Neural progenitor cell (in vitro differentiated cells): Measurements from ENCODE around the gene TRIM69. TPM values are rescaled to one million over a fixed set of nuclear protein-coding genes. Genes with fewer than 3 reads are reported as not detected.
"Not testable (repeated sequence)": the region's sequence is repeated elsewhere in the genome, so short reads cannot be mapped to it uniquely, and the experiment has no call there.

ENCODE experiments used
- DNase-seq: peaks from one replicate; pipeline ENCODE4 v3.0.0-alpha.2; 2016; ENCODE audit warnings: low spot score
- H2AFZ ChIP-seq: fragments of 200-600 bp; sonication (generic); replicated peaks from 2 replicates; pipeline ENCODE4 v1.6.1; 2016; ENCODE audit warnings: antibody characterized with exemption
- H3F3A ChIP-seq: fragments of 200-600 bp; sonication (generic); 2 replicates; pipeline ENCODE4 v1.6.1; 2016; ENCODE audit warnings: antibody characterized with exemption, low read depth
- H3K27ac ChIP-seq: fragments of 200-600 bp; sonication (generic); 2 replicates; pipeline ENCODE4 v1.5.1; 2016; ENCODE audit warnings: mild to moderate bottlenecking
- H3K27me3 ChIP-seq: fragments of 200-600 bp; sonication (generic); 2 replicates; pipeline ENCODE4 v1.6.1; 2016; ENCODE audit warnings: mild to moderate bottlenecking, moderate library complexity
- H3K36me3 ChIP-seq: fragments of 200-600 bp; sonication (generic); 2 replicates; pipeline ENCODE4 v1.5.1; 2016
- H3K4me1 ChIP-seq: fragments of 200-600 bp; sonication (generic); 2 replicates; pipeline ENCODE4 v1.6.1; 2016; ENCODE audit warnings: mixed run types
- H3K4me2 ChIP-seq: fragments of 200-600 bp; sonication (generic); 2 replicates; pipeline ENCODE4 v1.6.1; 2016
- H3K4me3 ChIP-seq: fragments of 200-600 bp; sonication (generic); 2 replicates; pipeline ENCODE4 v1.5.1; 2016
- H3K79me2 ChIP-seq: fragments of 200-600 bp; sonication (generic); 2 replicates; pipeline ENCODE4 v1.6.1; 2016; ENCODE audit warnings: low read depth
- H3K9ac ChIP-seq: fragments of 200-600 bp; sonication (generic); 2 replicates; pipeline ENCODE4 v1.6.1; 2016
- H3K9me3 ChIP-seq: fragments of 200-600 bp; sonication (generic); 2 replicates; pipeline ENCODE4 v1.5.1; 2016; ENCODE audit warnings: low read depth
- H4K20me1 ChIP-seq: fragments of 200-600 bp; sonication (generic); 2 replicates; pipeline ENCODE4 v1.6.1; 2016; ENCODE audit warnings: low read depth
- H3K27ac Mint-ChIP-seq: 3 replicates; pipeline ENCODE4 v1.8.0; 2021; ENCODE audit warnings: mixed read lengths
- H3K27me3 Mint-ChIP-seq: 2 replicates; pipeline ENCODE4 v1.8.0; 2022; ENCODE audit warnings: low read depth, mild to moderate bottlenecking, inconsistent platforms, moderate library complexity, mixed read lengths; ENCODE audit not compliant: insufficient read depth
- H3K36me3 Mint-ChIP-seq: 3 replicates; pipeline ENCODE4 v1.8.0; 2021; ENCODE audit warnings: mixed read lengths
- H3K4me1 Mint-ChIP-seq: 3 replicates; pipeline ENCODE4 v1.8.0; 2021; ENCODE audit warnings: mixed read lengths
- H3K4me3 Mint-ChIP-seq: 3 replicates; pipeline ENCODE4 v1.8.0; 2021; ENCODE audit warnings: mild to moderate bottlenecking, moderate library complexity, mixed read lengths
- H3K9me3 Mint-ChIP-seq: 3 replicates; pipeline ENCODE4 v1.8.0; 2020; ENCODE audit warnings: mixed read lengths
- CTCF ChIP-seq: fragments of 200-600 bp; sonication (generic); IDR thresholded peaks from 2 replicates; pipeline ENCODE4 v1.5.1; 2017; ENCODE audit warnings: antibody characterized with exemption, mild to moderate bottlenecking
- EZH2 ChIP-seq: fragments of 200-600 bp; sonication (generic); IDR thresholded peaks from 2 replicates; pipeline ENCODE4 v1.6.1; 2017; ENCODE audit warnings: antibody characterized with exemption, mild to moderate bottlenecking, moderate library complexity
- EZH2phosphoT487 ChIP-seq: fragments of 200-600 bp; sonication (generic); IDR thresholded peaks from 2 replicates; pipeline ENCODE4 v1.6.1; 2017; ENCODE audit warnings: antibody characterized with exemption
- total RNA-seq: library from RNA; depleted of rRNA; stranded (reverse); fragments of >200 nt; gene quantifications from 2 replicates; pipeline ENCODE4 v1.2.3, GENCODE V29; 2015; ENCODE audit warnings: low replicate concordance

Gene TRIM69
- total RNA-seq, 1 donor from 2014 or later = 0.51 TPM

DNA sequence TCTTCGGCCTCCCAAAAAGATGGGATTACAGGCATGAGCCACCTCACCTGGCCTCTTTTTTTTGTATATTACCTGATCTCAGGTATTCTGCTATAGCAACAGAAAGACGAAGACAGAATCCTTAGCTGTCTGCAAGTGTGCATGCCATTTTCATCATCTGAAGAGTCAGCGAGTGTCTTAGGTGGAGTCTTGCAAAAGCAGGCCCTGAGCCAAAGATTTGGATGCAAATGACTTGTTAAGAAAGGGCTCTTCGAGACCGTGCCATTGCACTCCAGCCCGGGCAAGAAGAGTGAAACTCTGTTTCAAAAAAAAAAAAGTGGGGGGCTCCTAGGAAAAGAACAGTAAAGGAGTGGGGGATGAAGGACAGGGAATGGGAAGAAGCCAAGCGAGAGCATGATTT lies 10.2 kb upstream of the TRIM69 start:
- Mint-ChIP-seq H3K4me1 (peaks cover 22% of the 10 kb centered on the region), H3K9me3 (no peaks in the 10 kb centered on the region), H3K4me3 (no peak overlapping the region), H3K27me3 (peaks cover 4% of the 10 kb centered on the region), H3K27ac (no peak overlapping the region), H3K36me3 (no peaks in the 10 kb centered on the region)
- no peak overlapping the region for H3K4me2 ChIP-seq
- no peak for DNase-seq
- H3K79me2 ChIP-seq = no peaks in the 10 kb centered on the region
- no peak overlapping the region for H2AFZ ChIP-seq
- no peak overlapping the region for H3K4me3 ChIP-seq
- TF ChIP-seq EZH2phosphoT487 (no peak), CTCF (no peak), EZH2 (no peak)
- no peak overlapping the region for H3K27ac ChIP-seq
- H3K4me1 ChIP-seq = no peaks in the 10 kb centered on the region
- peaks cover 33% of the 10 kb centered on the region for H3K27me3 ChIP-seq
- H3K36me3 ChIP-seq = no peaks in the 10 kb centered on the region
- H3K9me3 ChIP-seq = no peaks in the 10 kb centered on the region
- H3F3A ChIP-seq = peaks cover 18% of the 10 kb centered on the region
- no peaks in the 10 kb centered on the region for H4K20me1 ChIP-seq
- H3K9ac ChIP-seq = no peak overlapping the region

DNA sequence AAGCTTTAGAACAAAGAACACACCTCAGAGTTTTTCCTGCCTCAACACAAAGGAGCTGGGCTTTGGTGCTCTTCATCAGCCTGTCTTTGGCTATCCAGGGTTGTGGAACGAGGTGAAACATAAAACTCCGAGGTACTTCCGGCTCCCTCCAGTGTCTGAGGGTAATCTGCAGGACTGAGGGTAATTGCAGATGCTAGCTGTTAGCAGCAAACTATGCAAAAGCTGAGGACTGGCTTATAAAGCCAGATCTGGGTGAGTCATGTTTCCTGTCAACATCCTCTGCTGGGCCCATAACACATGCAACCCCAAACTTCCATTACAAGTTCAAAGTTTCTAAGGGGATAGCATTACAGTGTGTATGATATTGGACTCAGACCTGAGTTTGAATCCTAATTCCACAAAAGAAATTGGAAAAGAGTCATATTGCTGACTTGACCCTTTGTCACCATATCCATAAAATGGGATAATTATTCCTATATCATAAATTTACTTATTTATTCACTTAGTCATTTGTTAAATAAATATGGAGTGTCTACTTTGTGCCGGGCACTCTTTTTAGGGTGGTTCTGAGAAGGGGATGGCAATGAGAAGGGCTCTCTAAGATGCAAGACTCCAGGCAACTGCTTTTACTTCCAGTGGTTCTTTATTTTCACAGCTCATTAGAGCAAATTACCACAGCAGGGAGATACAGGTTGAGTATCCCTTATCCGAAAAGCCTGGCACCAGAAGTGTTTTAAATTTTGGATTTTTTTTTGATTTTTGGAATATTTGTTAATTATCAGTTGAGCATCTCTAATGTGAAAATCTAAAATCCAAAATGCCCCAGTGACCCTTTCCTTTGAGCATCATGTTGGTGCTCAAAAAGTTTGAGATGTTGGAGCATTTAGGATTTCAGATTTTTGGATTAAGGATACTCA lies 9.5 kb upstream of the TRIM69 start:
- DNase-seq = no peak
- H3K9me3 ChIP-seq = no peaks in the 10 kb centered on the region
- TF ChIP-seq EZH2 = no peak
- H3K4me2 ChIP-seq = no peak overlapping the region
- H3K27ac Mint-ChIP-seq = no peak overlapping the region
- no peaks in the 10 kb centered on the region for H4K20me1 ChIP-seq
- H3K36me3 Mint-ChIP-seq = peaks cover 7% of the 10 kb centered on the region
- H3K4me3 ChIP-seq = no peak overlapping the region
- H3K4me1 ChIP-seq = no peaks in the 10 kb centered on the region
- H3K4me1 Mint-ChIP-seq = peaks cover 22% of the 10 kb centered on the region
- H3K4me3 Mint-ChIP-seq = no peak overlapping the region
- no peak overlapping the region for H2AFZ ChIP-seq
- no peaks in the 10 kb centered on the region for H3K36me3 ChIP-seq
- no peak overlapping the region for H3K9ac ChIP-seq
- H3K27me3 Mint-ChIP-seq = peaks cover 4% of the 10 kb centered on the region
- H3K9me3 Mint-ChIP-seq = no peaks in the 10 kb centered on the region
- no peak overlapping the region for H3K27ac ChIP-seq
- peaks cover 18% of the 10 kb centered on the region for H3F3A ChIP-seq
- peaks cover 33% of the 10 kb centered on the region for H3K27me3 ChIP-seq
- H3K79me2 ChIP-seq = no peaks in the 10 kb centered on the region

DNA sequence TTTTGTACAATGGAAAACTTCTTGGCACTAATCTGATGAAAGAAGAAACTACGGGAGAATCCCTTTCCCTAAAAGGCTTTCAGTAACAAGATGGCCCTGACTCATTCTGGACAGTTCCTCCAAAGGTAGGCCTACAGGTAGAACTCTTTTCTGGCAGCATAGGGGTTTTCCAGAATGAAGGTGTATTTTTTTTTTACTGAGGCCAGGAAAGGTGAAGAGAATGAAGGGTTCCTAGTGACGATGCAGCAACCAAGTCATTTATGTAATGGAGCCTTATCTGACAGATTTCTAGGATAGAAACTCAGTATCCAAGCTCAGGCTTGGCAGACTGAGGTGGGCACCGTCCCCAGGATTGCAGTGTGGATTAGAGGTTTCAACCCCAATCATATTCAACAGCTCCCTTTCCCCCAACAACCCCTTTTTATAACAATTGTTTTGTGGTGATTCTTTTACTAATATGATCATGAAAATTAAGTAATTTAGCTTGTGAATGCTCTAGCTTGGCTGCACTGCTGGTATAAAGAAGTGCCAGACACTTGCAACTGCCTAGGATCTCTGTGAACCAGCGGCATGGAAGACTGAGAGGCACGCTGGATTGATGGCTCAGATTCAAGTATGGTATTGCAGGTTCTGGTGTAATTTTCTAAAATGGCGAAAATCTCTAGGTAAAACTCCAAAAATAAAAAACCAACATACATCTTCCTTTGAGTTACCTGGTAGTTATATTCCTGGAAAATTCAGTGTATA lies 8.7 kb upstream of the TRIM69 start:
- no peaks in the 10 kb centered on the region for H3K79me2 ChIP-seq
- H3K9me3 ChIP-seq = no peaks in the 10 kb centered on the region
- peaks cover 12% of the 10 kb centered on the region for H3K36me3 Mint-ChIP-seq
- H3K4me2 ChIP-seq = no peak overlapping the region
- peaks cover 22% of the 10 kb centered on the region for H3K4me1 Mint-ChIP-seq
- H3K4me3 ChIP-seq = no peak overlapping the region
- no peak overlapping the region for H3K9ac ChIP-seq
- H3F3A ChIP-seq = peaks cover 18% of the 10 kb centered on the region
- no peaks in the 10 kb centered on the region for H3K4me1 ChIP-seq
- H3K9me3 Mint-ChIP-seq = no peaks in the 10 kb centered on the region
- no peak overlapping the region for H2AFZ ChIP-seq
- H3K4me3 Mint-ChIP-seq = peak overlapping the region; percentile 58
- H3K27ac Mint-ChIP-seq = no peak overlapping the region
- DNase-seq = no peak
- peaks cover 33% of the 10 kb centered on the region for H3K27me3 ChIP-seq
- no peak for TF ChIP-seq CTCF
- no peak for TF ChIP-seq EZH2
- no peak for TF ChIP-seq EZH2phosphoT487
- no peaks in the 10 kb centered on the region for H4K20me1 ChIP-seq
- no peaks in the 10 kb centered on the region for H3K36me3 ChIP-seq
- peaks cover 4% of the 10 kb centered on the region for H3K27me3 Mint-ChIP-seq
- no peak overlapping the region for H3K27ac ChIP-seq

- not testable (repeated sequence) for H3K9ac ChIP-seq, H3K27ac ChIP-seq, H3K9me3 Mint-ChIP-seq, H3K36me3 ChIP-seq, H3K4me1 ChIP-seq, H3K79me2 ChIP-seq, H3K9me3 ChIP-seq, DNase-seq, H3K27me3 Mint-ChIP-seq, H4K20me1 ChIP-seq
- Mint-ChIP-seq H3K4me3 (peak overlapping the region; percentile 97), H3K4me1 (peaks cover 22% of the 10 kb centered on the region), H3K36me3 (peaks cover 12% of the 10 kb centered on the region), H3K27ac (peak overlapping the region; percentile 90)
- Histone ChIP-seq H3K4me3 (peak overlapping the region; percentile 53), H3K27me3 (peaks cover 33% of the 10 kb centered on the region), H2AFZ (peak overlapping the region; percentile 81), H3K4me2 (peak overlapping the region; percentile 85), H3F3A (peaks cover 18% of the 10 kb centered on the region)
Observed at GRCh38 chr15:44728232-44728575, 8.1 kb upstream of the TRIM69 start.
